Activated naive CD4-positive, alpha-beta T cell treated with anti-CD3 and anti-CD28 coated beads, Interleukin-2, amount 10 ng/mL, durations not matched to agents 7 days and 5 days (primary cell): ENCODE measurements around the gene MFSD12.

ENCODE experiments used
- CTCF ChIA-PET: fragments of 350-600 bp; sonication (Branson Sonifier 250); formaldehyde crosslinking; loops from one replicate; lab custom pipeline; 2021; ENCODE audit warnings: antibody characterized with exemption; lab: Charles Lee
- DNase-seq: peaks from one replicate; pipeline ENCODE4 v3.0.0-alpha.2; 2020
- H3K27ac Mint-ChIP-seq: one replicate; pipeline ENCODE4 v1.8.0; 2021; ENCODE audit warnings: mild to moderate bottlenecking, moderate library complexity, mixed read lengths
- H3K27me3 Mint-ChIP-seq: one replicate; pipeline ENCODE4 v1.8.0; 2021; ENCODE audit warnings: mild to moderate bottlenecking, mixed read lengths
- H3K36me3 Mint-ChIP-seq: one replicate; pipeline ENCODE4 v1.8.0; 2021; ENCODE audit warnings: mixed read lengths
- H3K4me1 Mint-ChIP-seq: one replicate; pipeline ENCODE4 v1.8.0; 2021; ENCODE audit warnings: mixed read lengths
- H3K4me3 Mint-ChIP-seq: one replicate; pipeline ENCODE4 v1.8.0; 2021; ENCODE audit warnings: mild to moderate bottlenecking, moderate library complexity, mixed read lengths
- H3K9me3 Mint-ChIP-seq: one replicate; pipeline ENCODE4 v1.8.0; 2021; ENCODE audit warnings: mixed read lengths

Gene MFSD12

GRCh38 chr19:3522421-3523360, 34.7 kb downstream of the MFSD12 start:
- no peaks in the 10 kb centered on the region for H3K9me3 Mint-ChIP-seq
- CTCF ChIA-PET = interaction anchor here (1.0 kb wide), 1 partner anchor 22 kb away, joined by 3 read pairs; no protein-coding TSS in a partner anchor
- peaks cover 25% of the 10 kb centered on the region for H3K36me3 Mint-ChIP-seq
- peaks cover 6% of the 10 kb centered on the region for H3K4me1 Mint-ChIP-seq
- no peak for DNase-seq
- no peak overlapping the region for H3K27ac Mint-ChIP-seq
- H3K27me3 Mint-ChIP-seq = no peaks in the 10 kb centered on the region
- H3K4me3 Mint-ChIP-seq = no peak overlapping the region

- no peak for DNase-seq
- Mint-ChIP-seq H3K4me3 (no peak overlapping the region), H3K27me3 (no peaks in the 10 kb centered on the region), H3K36me3 (peaks cover 20% of the 10 kb centered on the region), H3K27ac (peak overlapping the region; percentile 16), H3K9me3 (no peaks in the 10 kb centered on the region), H3K4me1 (peaks cover 19% of the 10 kb centered on the region)
- CTCF ChIA-PET = no interaction called here
These were observed 36.3 kb downstream of the MFSD12 start for GRCh38 chr19:3521104-3521445.

- CTCF ChIA-PET = no interaction called here
- no peak for DNase-seq
- no peaks in the 10 kb centered on the region for H3K27me3 Mint-ChIP-seq
- no peak overlapping the region for H3K4me3 Mint-ChIP-seq
- H3K4me1 Mint-ChIP-seq = peaks cover 24% of the 10 kb centered on the region
- H3K9me3 Mint-ChIP-seq = no peaks in the 10 kb centered on the region
- H3K27ac Mint-ChIP-seq = peak overlapping the region; percentile 16
- peaks cover 20% of the 10 kb centered on the region for H3K36me3 Mint-ChIP-seq
These were observed 37.0 kb downstream of the MFSD12 start for GRCh38 chr19:3520166-3521103.

- Mint-ChIP-seq H3K4me3 (no peak overlapping the region), H3K36me3 (peaks cover 18% of the 10 kb centered on the region), H3K9me3 (no peaks in the 10 kb centered on the region), H3K27ac (no peak overlapping the region), H3K4me1 (peaks cover 29% of the 10 kb centered on the region), H3K27me3 (no peaks in the 10 kb centered on the region)
- CTCF ChIA-PET = interaction anchor here (1.1 kb wide), 1 partner anchor 90 kb away, joined by 3 read pairs; no protein-coding TSS in a partner anchor
- DNase-seq = no peak
These were observed 38.3 kb downstream of the MFSD12 start for GRCh38 chr19:3519126-3519525.

GRCh38 chr19:3518659-3519058, 38.7 kb downstream of the MFSD12 start:
- Mint-ChIP-seq H3K4me3 (no peak overlapping the region), H3K9me3 (no peaks in the 10 kb centered on the region), H3K4me1 (peaks cover 29% of the 10 kb centered on the region), H3K27me3 (no peaks in the 10 kb centered on the region), H3K36me3 (peaks cover 14% of the 10 kb centered on the region), H3K27ac (no peak overlapping the region)
- DNase-seq = no peak
- CTCF ChIA-PET = interaction anchor here (0.6 to 1.1 kb wide), 2 partner anchors 90 to 100 kb away, joined by 3 read pairs; no protein-coding TSS in a partner anchor

GRCh38 chr19:3518255-3518654, 39.1 kb downstream of the MFSD12 start:
- Mint-ChIP-seq H3K4me3 (no peak overlapping the region), H3K9me3 (no peaks in the 10 kb centered on the region), H3K27me3 (no peaks in the 10 kb centered on the region), H3K4me1 (peaks cover 29% of the 10 kb centered on the region), H3K36me3 (peaks cover 14% of the 10 kb centered on the region), H3K27ac (no peak overlapping the region)
- DNase-seq = no peak
- CTCF ChIA-PET = interaction anchor here (0.6 to 1.1 kb wide), 2 partner anchors 91 to 100 kb away, joined by 3 read pairs; no protein-coding TSS in a partner anchor

- Mint-ChIP-seq H3K4me1 (peaks cover 29% of the 10 kb centered on the region), H3K27ac (no peak overlapping the region), H3K36me3 (peaks cover 14% of the 10 kb centered on the region), H3K27me3 (no peaks in the 10 kb centered on the region), H3K9me3 (no peaks in the 10 kb centered on the region), H3K4me3 (no peak overlapping the region)
- no peak for DNase-seq
- CTCF ChIA-PET = no interaction called here
These were observed 39.7 kb downstream of the MFSD12 start for GRCh38 chr19:3517638-3518037.

GRCh38 chr19:3516675-3517207, 40.6 kb downstream of the MFSD12 start:
- peak; percentile 46 for DNase-seq
- Mint-ChIP-seq H3K4me3 (no peak overlapping the region), H3K9me3 (no peaks in the 10 kb centered on the region)

GRCh38 chr19:3515891-3516422, 41.4 kb downstream of the MFSD12 start:
- Mint-ChIP-seq H3K27ac (no peak overlapping the region), H3K27me3 (no peaks in the 10 kb centered on the region), H3K4me1 (peaks cover 26% of the 10 kb centered on the region), H3K4me3 (no peak overlapping the region), H3K36me3 (peaks cover 13% of the 10 kb centered on the region), H3K9me3 (no peaks in the 10 kb centered on the region)
- CTCF ChIA-PET = no interaction called here
- no peak for DNase-seq

More at GRCh38 chr19:3516675-3517207, 40.6 kb downstream of the MFSD12 start:
- CTCF ChIA-PET = no interaction called here
- peaks cover 14% of the 10 kb centered on the region for H3K36me3 Mint-ChIP-seq
- H3K27me3 Mint-ChIP-seq = no peaks in the 10 kb centered on the region
- H3K27ac Mint-ChIP-seq = peak overlapping the region; percentile 45
- H3K4me1 Mint-ChIP-seq = peaks cover 29% of the 10 kb centered on the region

GRCh38 chr19:3514930-3515329, 42.5 kb downstream of the MFSD12 start:
- DNase-seq = no peak
- Mint-ChIP-seq H3K4me3 (no peak overlapping the region), H3K9me3 (no peaks in the 10 kb centered on the region), H3K4me1 (peaks cover 26% of the 10 kb centered on the region), H3K27ac (no peak overlapping the region), H3K36me3 (peaks cover 15% of the 10 kb centered on the region), H3K27me3 (no peaks in the 10 kb centered on the region)
- CTCF ChIA-PET = no interaction called here

GRCh38 chr19:3513229-3514140, 43.9 kb downstream of the MFSD12 start:
- peaks cover 38% of the 10 kb centered on the region for H3K4me1 Mint-ChIP-seq
- H3K27me3 Mint-ChIP-seq = no peaks in the 10 kb centered on the region
- H3K27ac Mint-ChIP-seq = no peak overlapping the region
- CTCF ChIA-PET = interaction anchor here (0.5 kb wide), 1 partner anchor 19 kb away, joined by 3 read pairs; no protein-coding TSS in a partner anchor
- no peak overlapping the region for H3K4me3 Mint-ChIP-seq
- no peak for DNase-seq
- peaks cover 26% of the 10 kb centered on the region for H3K36me3 Mint-ChIP-seq
- H3K9me3 Mint-ChIP-seq = no peaks in the 10 kb centered on the region

GRCh38 chr19:3512562-3513228, 44.7 kb downstream of the MFSD12 start:
- no peaks in the 10 kb centered on the region for H3K27me3 Mint-ChIP-seq
- no peak for DNase-seq
- CTCF ChIA-PET = interaction anchor here (0.5 kb wide), 1 partner anchor 19 kb away, joined by 3 read pairs; no protein-coding TSS in a partner anchor
- H3K36me3 Mint-ChIP-seq = peaks cover 27% of the 10 kb centered on the region
- no peak overlapping the region for H3K27ac Mint-ChIP-seq
- no peaks in the 10 kb centered on the region for H3K9me3 Mint-ChIP-seq
- peaks cover 43% of the 10 kb centered on the region for H3K4me1 Mint-ChIP-seq
- no peak overlapping the region for H3K4me3 Mint-ChIP-seq
